Osteoblast (primary cell): ENCODE results near the gene AEN. TPM values are rescaled to one million over a fixed set of nuclear protein-coding genes. Genes with fewer than 3 reads are reported as not detected.

Experiments
- DNase-seq: peaks from one replicate; pipeline ENCODE4 v3.0.0; 2011; ENCODE audit warnings: low spot score, mixed read lengths; ENCODE audit not compliant: insufficient read length; ENCODE audit errors: missing footprints
- H2AFZ ChIP-seq: 2 replicates; pipeline ENCODE4 v1.6.0; 2011; ENCODE audit warnings: mild to moderate bottlenecking, low read length
- H3K27ac ChIP-seq: 2 replicates; pipeline ENCODE4 v1.5.1; 2011; ENCODE audit warnings: mild to moderate bottlenecking, low read depth, low read length, moderate library complexity
- H3K27me3 ChIP-seq: 2 replicates; pipeline ENCODE4 v1.6.0; 2012; ENCODE audit warnings: mild to moderate bottlenecking, control low read depth, inconsistent platforms, low read length, moderate library complexity; ENCODE audit not compliant: insufficient read depth
- H3K36me3 ChIP-seq: 2 replicates; pipeline ENCODE4 v1.5.1; 2011; ENCODE audit warnings: mild to moderate bottlenecking, low read length, control low read depth, moderate library complexity; ENCODE audit not compliant: insufficient read depth
- H3K4me1 ChIP-seq: 2 replicates; pipeline ENCODE4 v1.5.1; 2011; ENCODE audit warnings: mild to moderate bottlenecking, low read length, control low read depth, moderate library complexity; ENCODE audit not compliant: insufficient read depth
- H3K4me2 ChIP-seq: 2 replicates; pipeline ENCODE4 v1.6.0; 2011; ENCODE audit warnings: mild to moderate bottlenecking, low read length; ENCODE audit not compliant: insufficient read depth
- H3K4me3 ChIP-seq: fragments of 200-600 bp; sonication (generic); 3 replicates; pipeline ENCODE4 v1.5.1; 2012; ENCODE audit warnings: mild to moderate bottlenecking, low read length, inconsistent platforms; ENCODE audit not compliant: insufficient read depth
- H3K79me2 ChIP-seq: 2 replicates; pipeline ENCODE4 v1.6.0; 2012; ENCODE audit warnings: mild to moderate bottlenecking, low read length, control low read depth, inconsistent platforms; ENCODE audit not compliant: insufficient read depth
- H3K9me3 ChIP-seq: 2 replicates; pipeline ENCODE4 v1.5.1; 2011; ENCODE audit warnings: low read depth, low read length, control low read depth
- H4K20me1 ChIP-seq: 2 replicates; pipeline ENCODE4 v1.6.0; 2012; ENCODE audit warnings: mild to moderate bottlenecking, low read length, control low read depth; ENCODE audit not compliant: insufficient read depth
- total RNA-seq: library from RNA; depleted of rRNA; stranded (reverse); fragments of >200 nt; gene quantifications from 2 replicates; pipeline ENCODE4 v1.2.3, GENCODE V29; 2012
- TF ChIP-seq, protein P1 (sequence below): IDR thresholded peaks from 2 replicates; pipeline ENCODE4 v1.5.1; 2011; ENCODE audit warnings: mild to moderate bottlenecking, low read depth, low read length, moderate library complexity; ENCODE audit errors: extremely low read depth

Gene AEN
- total RNA-seq, 1 donor, result 46.3 TPM

DNA sequence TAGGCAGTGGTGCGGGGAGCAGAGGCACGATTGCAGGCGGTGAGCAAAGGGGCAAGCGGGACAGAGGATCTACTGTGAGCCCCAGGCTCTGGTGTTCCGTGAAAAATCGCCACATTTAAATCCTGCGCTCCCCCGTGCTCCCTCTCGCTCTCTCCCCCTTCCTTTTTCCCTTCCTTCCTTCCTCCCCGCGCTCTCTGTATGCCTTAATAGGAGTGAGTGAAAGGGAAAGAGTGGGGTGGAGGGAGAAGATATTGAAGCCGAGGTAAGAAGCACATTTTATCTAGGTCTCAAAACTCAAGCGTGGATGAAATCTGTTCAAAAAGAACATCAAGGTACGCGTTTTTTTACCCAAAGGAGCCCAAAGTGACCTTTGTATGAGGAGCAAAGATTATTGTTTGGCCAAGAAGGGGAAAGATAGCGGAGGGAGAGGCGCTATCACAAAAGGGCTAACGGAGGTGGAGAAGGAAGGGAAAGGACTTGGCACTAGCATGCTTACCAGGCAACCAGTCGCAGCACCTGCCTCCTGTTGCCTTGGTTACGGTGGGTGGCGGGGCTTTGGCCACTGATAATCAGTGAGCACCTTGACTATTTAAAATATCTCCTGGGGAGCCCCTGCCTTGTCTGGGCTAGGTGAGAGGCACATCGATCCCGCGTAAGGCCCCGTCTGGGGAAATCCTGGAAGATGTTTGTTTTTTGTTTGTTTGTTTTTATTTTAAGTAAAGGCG is 14.9 kb upstream of the AEN start:
- H2AFZ ChIP-seq, result no peak overlapping the region
- no peaks in the 10 kb centered on the region for H3K36me3 ChIP-seq
- DNase-seq, result no peak
- H4K20me1 ChIP-seq, result no peaks in the 10 kb centered on the region
- no peak overlapping the region for H3K4me2 ChIP-seq
- H3K4me3 ChIP-seq, result no peak overlapping the region
- no peaks in the 10 kb centered on the region for H3K79me2 ChIP-seq
- no peaks in the 10 kb centered on the region for H3K9me3 ChIP-seq
- H3K4me1 ChIP-seq, result no peaks in the 10 kb centered on the region
- no peak overlapping the region for H3K27ac ChIP-seq
- TF ChIP-seq, protein P1, sequence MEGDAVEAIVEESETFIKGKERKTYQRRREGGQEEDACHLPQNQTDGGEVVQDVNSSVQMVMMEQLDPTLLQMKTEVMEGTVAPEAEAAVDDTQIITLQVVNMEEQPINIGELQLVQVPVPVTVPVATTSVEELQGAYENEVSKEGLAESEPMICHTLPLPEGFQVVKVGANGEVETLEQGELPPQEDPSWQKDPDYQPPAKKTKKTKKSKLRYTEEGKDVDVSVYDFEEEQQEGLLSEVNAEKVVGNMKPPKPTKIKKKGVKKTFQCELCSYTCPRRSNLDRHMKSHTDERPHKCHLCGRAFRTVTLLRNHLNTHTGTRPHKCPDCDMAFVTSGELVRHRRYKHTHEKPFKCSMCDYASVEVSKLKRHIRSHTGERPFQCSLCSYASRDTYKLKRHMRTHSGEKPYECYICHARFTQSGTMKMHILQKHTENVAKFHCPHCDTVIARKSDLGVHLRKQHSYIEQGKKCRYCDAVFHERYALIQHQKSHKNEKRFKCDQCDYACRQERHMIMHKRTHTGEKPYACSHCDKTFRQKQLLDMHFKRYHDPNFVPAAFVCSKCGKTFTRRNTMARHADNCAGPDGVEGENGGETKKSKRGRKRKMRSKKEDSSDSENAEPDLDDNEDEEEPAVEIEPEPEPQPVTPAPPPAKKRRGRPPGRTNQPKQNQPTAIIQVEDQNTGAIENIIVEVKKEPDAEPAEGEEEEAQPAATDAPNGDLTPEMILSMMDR, result no peak
- H3K27me3 ChIP-seq, result peaks cover 57% of the 10 kb centered on the region

DNA sequence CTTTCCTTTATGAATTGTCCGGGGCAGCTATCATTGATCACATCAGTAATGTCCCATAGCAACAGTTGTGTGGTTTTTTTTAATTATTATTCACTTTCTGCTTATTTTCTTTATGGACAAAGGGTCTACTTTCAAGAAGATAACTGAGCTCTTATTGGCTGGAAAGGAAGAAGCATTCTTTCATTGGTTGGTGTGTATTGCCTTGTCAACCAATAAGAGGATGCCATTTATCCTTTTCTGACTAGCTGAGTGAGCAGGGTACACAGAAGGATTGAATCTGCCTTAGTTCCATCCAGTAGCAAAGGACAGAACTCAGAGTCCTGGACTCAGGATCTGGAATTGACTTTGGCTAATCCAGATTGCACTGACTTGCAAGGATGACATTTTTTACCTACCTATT is 13.2 kb upstream of the AEN start:
- DNase-seq, result no peak
- Histone ChIP-seq H3K79me2 (no peaks in the 10 kb centered on the region), H3K27ac (no peak overlapping the region), H3K36me3 (no peaks in the 10 kb centered on the region), H2AFZ (no peak overlapping the region), H3K9me3 (no peaks in the 10 kb centered on the region), H4K20me1 (no peaks in the 10 kb centered on the region), H3K27me3 (peaks cover 55% of the 10 kb centered on the region), H3K4me1 (peaks cover 3% of the 10 kb centered on the region), H3K4me2 (no peak overlapping the region), H3K4me3 (no peak overlapping the region)
- TF ChIP-seq, protein P1, result no peak

DNA sequence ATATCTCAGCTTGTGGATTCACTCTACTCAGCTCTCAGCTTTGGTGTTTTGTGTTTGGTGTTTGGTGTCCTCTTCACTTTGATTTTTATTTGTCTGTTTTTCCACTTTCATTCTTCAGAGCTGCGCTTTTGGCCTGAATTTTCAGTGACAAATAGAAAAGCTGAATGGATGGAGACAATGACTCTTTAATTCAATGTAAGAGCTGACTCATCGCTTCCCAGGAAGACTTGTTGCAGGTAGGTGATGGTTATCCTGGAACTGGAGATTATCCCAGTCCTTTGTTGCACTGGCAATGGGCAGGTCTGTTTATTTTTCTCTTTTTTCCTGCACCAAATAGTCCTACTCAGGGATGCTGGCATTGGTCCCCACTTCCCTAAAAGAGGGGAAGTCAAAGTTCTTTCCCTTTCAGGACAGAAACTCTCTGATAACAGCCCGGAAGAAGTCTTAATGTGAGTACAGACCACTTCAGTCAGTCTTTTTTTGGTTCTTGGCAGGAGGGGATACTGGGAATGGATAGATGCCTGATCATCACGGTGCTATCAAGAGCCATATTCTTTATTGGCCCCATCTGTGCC is 12.4 kb upstream of the AEN start:
- no peaks in the 10 kb centered on the region for H3K9me3 ChIP-seq
- no peak overlapping the region for H2AFZ ChIP-seq
- peaks cover 48% of the 10 kb centered on the region for H3K27me3 ChIP-seq
- no peak overlapping the region for H3K4me3 ChIP-seq
- H3K79me2 ChIP-seq, result no peaks in the 10 kb centered on the region
- TF ChIP-seq, protein P1, result no peak
- H3K4me1 ChIP-seq, result peaks cover 7% of the 10 kb centered on the region
- H4K20me1 ChIP-seq, result no peaks in the 10 kb centered on the region
- no peak overlapping the region for H3K27ac ChIP-seq
- no peaks in the 10 kb centered on the region for H3K36me3 ChIP-seq
- no peak for DNase-seq
- no peak overlapping the region for H3K4me2 ChIP-seq

DNA sequence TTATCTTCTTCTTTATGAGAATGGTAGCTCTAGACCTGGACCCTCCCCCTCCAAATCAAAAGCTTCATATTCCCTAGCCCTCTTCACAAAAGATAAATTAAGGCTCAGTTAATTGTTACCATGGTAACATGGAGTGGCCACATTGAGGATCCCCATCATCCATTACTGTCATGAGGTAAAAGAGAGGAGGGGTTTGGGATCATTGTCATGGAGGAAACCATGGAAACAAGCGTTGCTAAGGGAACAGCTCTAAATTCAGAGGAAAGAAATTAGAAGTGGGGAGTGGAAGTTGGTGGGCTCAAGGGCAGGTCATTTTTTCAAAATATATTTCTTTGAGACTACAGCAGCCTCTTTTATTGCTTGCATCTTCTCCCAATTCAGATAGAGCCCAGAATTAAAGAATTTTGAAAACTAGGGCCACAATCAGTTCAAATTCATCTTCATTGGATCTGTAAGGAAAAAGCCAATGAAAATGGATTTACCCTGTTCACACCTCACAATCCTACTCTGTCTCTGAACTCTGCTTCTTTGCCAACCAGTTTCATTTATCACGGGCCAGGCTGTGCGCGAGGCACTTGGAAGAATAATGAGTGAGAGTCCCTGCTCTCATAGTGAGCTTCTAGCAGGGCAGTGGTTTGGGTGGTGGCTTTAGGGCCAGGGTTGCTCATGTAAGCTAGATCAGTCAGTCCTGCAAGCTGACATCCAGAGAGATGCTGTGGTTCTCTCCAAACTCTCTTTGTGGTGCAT is 11.6 kb upstream of the AEN start:
- no peaks in the 10 kb centered on the region for H3K36me3 ChIP-seq
- H2AFZ ChIP-seq, result no peak overlapping the region
- H3K27me3 ChIP-seq, result peaks cover 40% of the 10 kb centered on the region
- no peak overlapping the region for H3K4me2 ChIP-seq
- no peaks in the 10 kb centered on the region for H3K9me3 ChIP-seq
- peaks cover 7% of the 10 kb centered on the region for H3K4me1 ChIP-seq
- H3K27ac ChIP-seq, result no peak overlapping the region
- TF ChIP-seq, protein P1, result no peak
- no peaks in the 10 kb centered on the region for H4K20me1 ChIP-seq
- no peak for DNase-seq
- H3K79me2 ChIP-seq, result no peaks in the 10 kb centered on the region
- no peak overlapping the region for H3K4me3 ChIP-seq
